K562 (cell line): ENCODE results near the gene C16orf96. TPM values are rescaled to one million over a fixed set of nuclear protein-coding genes. Genes with fewer than 3 reads are reported as not detected.

ENCODE experiments used
- ARID1B ChIP-seq: fragments of 450-650 bp; IDR thresholded peaks from 2 replicates; pipeline ENCODE4 v1.6.1; 2016; ENCODE audit warnings: antibody characterized with exemption, mild to moderate bottlenecking, inconsistent platforms
- CCAR2 ChIP-seq: fragments of 200-400 bp; formaldehyde crosslinking; IDR thresholded peaks from 2 replicates; pipeline ENCODE4 v1.6.1; 2017; ENCODE audit warnings: mild to moderate bottlenecking, low read depth, low read length
- CUX1 ChIP-seq: fragments of 200-800 bp; sonication (Bioruptor generic); IDR thresholded peaks from 2 replicates; pipeline ENCODE4 v1.6.1; 2016; ENCODE audit warnings: missing genetic modification characterization, missing compliant biosample characterization
- ESRRA ChIP-seq: fragments of 450-650 bp; IDR thresholded peaks from 2 replicates; pipeline ENCODE4 v1.6.1; 2014; ENCODE audit warnings: low read depth, mild to moderate bottlenecking, moderate library complexity, borderline replicate concordance
- ETV1 ChIP-seq: fragments of 450-650 bp; conservative IDR thresholded peaks from 2 replicates; pipeline ENCODE4 v1.6.1; 2016; ENCODE audit warnings: missing genetic modification characterization, control low read depth, low read depth, missing compliant biosample characterization
- FIP1L1 ChIP-seq: fragments of 200-400 bp; formaldehyde crosslinking; IDR thresholded peaks from 2 replicates; pipeline ENCODE4 v1.6.1; 2018; ENCODE audit warnings: mild to moderate bottlenecking, low read depth, low read length; ENCODE audit not compliant: poor library complexity, severe bottlenecking
- GATA2 ChIP-seq: sonication (generic); formaldehyde crosslinking; IDR thresholded peaks from 2 replicates; pipeline ENCODE4 v1.4.0; 2020; ENCODE audit warnings: mild to moderate bottlenecking, missing genetic modification reagents
- HDGF ChIP-seq: fragments of 450-650 bp; IDR thresholded peaks from 2 replicates; pipeline ENCODE4 v1.6.1; 2016
- JUN ChIP-seq, 2 experiments: sonication (generic) in 1 of 2; formaldehyde crosslinking in 1 of 2; IDR thresholded peaks; 2 replicates each; pipeline versions ENCODE4 v1.6.1 to v1.8.0; 2012 to 2022; ENCODE audit warnings: borderline replicate concordance in 2 of 2, mild to moderate bottlenecking in 2 of 2, improper control_type of control experiment in 1 of 2, low read depth in 1 of 2, low read length in 1 of 2, missing genetic modification reagents in 1 of 2
- KHSRP ChIP-seq: fragments of 450-650 bp; IDR thresholded peaks from 2 replicates; pipeline ENCODE4 v1.6.1; 2017
- MECOM ChIP-seq: fragments of 250-450 bp; sonication (Bioruptor Pico); IDR thresholded peaks from 2 replicates; pipeline ENCODE4 v1.8.0; 2022; ENCODE audit warnings: inconsistent platforms
- NCOA1 ChIP-seq: fragments of 450-650 bp; IDR thresholded peaks from 2 replicates; pipeline ENCODE4 v1.6.1; 2016; ENCODE audit warnings: low read depth
- NFATC3 ChIP-seq: fragments of 450-650 bp; IDR thresholded peaks from 2 replicates; pipeline ENCODE4 v1.6.1; 2017; ENCODE audit warnings: mild to moderate bottlenecking
- NFYB ChIP-seq: IDR thresholded peaks from 2 replicates; pipeline ENCODE4 v1.6.1; 2011; ENCODE audit warnings: mild to moderate bottlenecking, moderate library complexity; ENCODE audit not compliant: insufficient read length; ENCODE audit errors: extremely low read depth
- PREB ChIP-seq: sonication (generic); formaldehyde crosslinking; IDR thresholded peaks from 2 replicates; pipeline ENCODE4 v1.8.1; 2023; ENCODE audit warnings: mild to moderate bottlenecking, missing genetic modification reagents
- RUNX1 ChIP-seq: sonication (generic); IDR thresholded peaks from 2 replicates; pipeline ENCODE4 v1.6.1; 2016; ENCODE audit warnings: antibody characterized with exemption, low read depth
- TAF15 ChIP-seq: fragments of 200-400 bp; formaldehyde crosslinking; IDR thresholded peaks from 2 replicates; pipeline ENCODE4 v1.6.1; 2017; ENCODE audit warnings: mild to moderate bottlenecking, low read depth, low read length, moderate library complexity
- TCF7L2 ChIP-seq: fragments of 150-350 bp; IDR thresholded peaks from 2 replicates; pipeline ENCODE4 v1.6.1; 2016; ENCODE audit warnings: low read depth, mild to moderate bottlenecking, low read length, moderate library complexity
- ZNF12 ChIP-seq: sonication (generic); formaldehyde crosslinking; IDR thresholded peaks from 2 replicates; pipeline ENCODE4 v1.4.0; 2020; ENCODE audit warnings: mild to moderate bottlenecking, missing genetic modification reagents
- ZNF146 ChIP-seq: IDR thresholded peaks from one replicate; pipeline ENCODE4 v1.6.1; 2018; ENCODE audit warnings: missing compliant biosample characterization; ENCODE audit not compliant: unreplicated experiment
- ZNF24 ChIP-seq: fragments of 450-650 bp; IDR thresholded peaks from 2 replicates; pipeline ENCODE4 v1.6.1; 2016
- ZNF277 ChIP-seq: fragments of 250-450 bp; sonication (Bioruptor Pico); IDR thresholded peaks from 2 replicates; pipeline ENCODE4 v1.8.0; 2022; ENCODE audit warnings: inconsistent platforms, mild to moderate bottlenecking, moderate library complexity, borderline replicate concordance
- ZNF436 ChIP-seq: fragments of 250-450, 450-650 bp; sonication (Bioruptor Pico); formaldehyde crosslinking; IDR thresholded peaks from 2 replicates; pipeline ENCODE4 v1.7.0; 2020; ENCODE audit warnings: mild to moderate bottlenecking
- polyA plus RNA-seq, 8 experiments: library from polyadenylated mRNA; depleted of rRNA in 4 of 8; stranded (reverse) in 5 of 8; unstranded in 3 of 8; fragments of >200 nt; fragmentation: Nextera tagmentation in 2 of 8; fragmentation: Illumina TruSeq in 1 of 8; extraction: Ambion mirVana in 2 of 8; extraction: Trizol in 1 of 8; gene quantifications; 2 replicates each; pipeline versions ENCODE4 v1.2.1 to v1.2.3, GENCODE V29; 2011 to 2014; ENCODE audit warnings: inconsistent platforms in 1 of 8, missing spikeins in 1 of 8
- total RNA-seq, 7 experiments: library from RNA; depleted of rRNA in 6 of 7; stranded (reverse); fragments of >200 nt in 6 of 7; fragmentation: Illumina TruSeq in 2 of 7; extraction: Trizol in 2 of 7; gene quantifications; 2 replicates each; pipeline versions ENCODE4 v1.2.1 to v1.2.3, GENCODE V29; 2011 to 2021; ENCODE audit warnings: low replicate concordance in 1 of 7

The C16orf96 gene
- total and polyA plus RNA-seq, 9 of the 15 experiments (the other 6 are each of a cell fraction or from before 2014, with no cell fraction given): not detected

GRCh38 chr16:4615384-4616046, 59.4 kb downstream of the C16orf96 start (continued):
- TF ChIP-seq GATA2 (CRISPR knock-in tag) (no peak), ZNF277 (no peak), PREB (CRISPR knock-in tag) (no peak), TCF7L2 (no peak), ZNF146 (CRISPR knock-in tag) (no peak), KHSRP (no peak), ESRRA (no peak), NCOA1 (no peak), NFATC3 (no peak), TAF15 (no peak), FIP1L1 (peak; percentile 6), HDGF (0 out of 2 replicates have a peak, but pooled peaks have one; percentile 46), ARID1B (no peak), ZNF436 (CRISPR knock-in tag) (no peak), ZNF24 (peak; percentile 98), CCAR2 (no peak), NFYB (no peak), CUX1 (CRISPR knock-in tag) (0 out of 2 replicates have a peak, but pooled peaks have one; percentile 8), ETV1 (tag) (no peak), ZNF12 (no peak), RUNX1 (no peak), MECOM (no peak), JUN (IDR thresholded peaks at IDR 0.05; ENCODE audit: borderline replicate concordance, low read depth, low read length) (no peak), JUN (CRISPR knock-in tag; IDR thresholded peaks at IDR 0.05; ENCODE audit: borderline replicate concordance) (no peak)
